HCT116 (cell line): Measurements from ENCODE around the gene GFY. TPM values are rescaled to one million over a fixed set of nuclear protein-coding genes. Genes with fewer than 3 reads are reported as not detected.

Experiments used
- ATAC-seq: fragments of 200-7000 bp; cut with Tn5 transposase; 2 replicates; pipeline ENCODE4 v1.9.1; 2020; ENCODE audit warnings: mild to moderate bottlenecking, moderate library complexity
- BruUV-seq: library from RNA; stranded (reverse); fragments of 400-500 nt; replicated peaks from 2 replicates; lab custom pipeline; 2021; lab: Mats Ljungman, UMichigan
- CTCF ChIA-PET: fragments of 300-600 bp; sonication (Branson Sonifier 250); formaldehyde crosslinking; loops from one replicate; lab custom pipeline; 2021; ENCODE audit warnings: antibody characterized with exemption; lab: Charles Lee
- POLR2A ChIA-PET: fragments of 300-600, 350-600 bp; sonication (Branson Sonifier 250); formaldehyde crosslinking; loops from one replicate; lab custom pipeline; 2021; ENCODE audit warnings: antibody characterized with exemption; lab: Charles Lee
- RAD21 ChIA-PET, 2 experiments: fragments of 300-600 bp; sonication (Branson Sonifier 250); formaldehyde crosslinking; loops; one replicate each; lab custom pipeline; 2023; ENCODE audit warnings: low total read pairs in 2 of 2; ENCODE audit not compliant: uncharacterized antibody in 2 of 2, unreplicated experiment in 2 of 2, low non-redundant PET in 1 of 2; lab: Charles Lee
- DNase-seq: peaks from one replicate; pipeline ENCODE4 v3.0.0-alpha.2; 2010; ENCODE audit warnings: low read depth, low spot score
- H2AFZ ChIP-seq: fragments of 200-600 bp; shearing (Covaris generic), sonication (generic); 2 replicates; pipeline ENCODE4 v1.6.1; 2017; ENCODE audit warnings: low read depth, mixed run types, mixed read lengths, antibody characterized with exemption, low read length; ENCODE audit not compliant: poor library complexity, severe bottlenecking
- H3K27ac ChIP-seq: 2 replicates; pipeline ENCODE4 v1.5.1; 2012; ENCODE audit warnings: low read depth, low read length
- H3K27me3 ChIP-seq: fragments of 200-600 bp; sonication (generic); 2 replicates; pipeline ENCODE4 v1.6.1; 2016; ENCODE audit warnings: mixed run types, low read length, mixed read lengths; ENCODE audit not compliant: insufficient read depth
- H3K36me3 ChIP-seq, 2 experiments: fragments of 200-500 bp in 1 of 2; fragments of 200-600 bp in 1 of 2; sonication (Bioruptor generic) in 1 of 2; sonication (generic) in 1 of 2; 2 replicates each; pipeline versions ENCODE4 v1.5.1 to v1.6.1; 2014 to 2016; ENCODE audit warnings: low read length in 2 of 2, inconsistent platforms in 1 of 2, mixed read lengths in 1 of 2, mixed run types in 1 of 2; ENCODE audit not compliant: insufficient read depth in 2 of 2, control insufficient read depth in 1 of 2
- H3K4me1 ChIP-seq, 2 experiments: fragments of 200-600 bp in 1 of 2; sonication (generic) in 1 of 2; 2 replicates each; pipeline versions ENCODE4 v1.5.1 to v1.6.1; 2012 to 2017; ENCODE audit warnings: low read length in 2 of 2, inconsistent platforms in 1 of 2, mild to moderate bottlenecking in 1 of 2, mixed read lengths in 1 of 2, mixed run types in 1 of 2, moderate library complexity in 1 of 2; ENCODE audit not compliant: insufficient read depth in 2 of 2, control insufficient read depth in 1 of 2
- H3K4me2 ChIP-seq: fragments of 200-600 bp; sonication (generic); 2 replicates; pipeline ENCODE4 v1.6.1; 2017; ENCODE audit warnings: mixed run types, low read length, mixed read lengths
- H3K4me3 ChIP-seq, 2 experiments: fragments of 200-600 bp in 1 of 2; sonication (generic) in 1 of 2; replicated peaks in 1 of 2; 2 replicates each; pipeline ENCODE4 v1.5.1; 2011 to 2016; ENCODE audit warnings: low read length in 2 of 2, control low read depth in 1 of 2, low read depth in 1 of 2, mild to moderate bottlenecking in 1 of 2, mixed read lengths in 1 of 2, mixed run types in 1 of 2
- H3K79me2 ChIP-seq: fragments of 200-600 bp; sonication (generic); 2 replicates; pipeline ENCODE4 v1.6.1; 2017; ENCODE audit warnings: mild to moderate bottlenecking, mixed run types, low read length, moderate library complexity, mixed read lengths; ENCODE audit not compliant: insufficient read depth
- H3K9ac ChIP-seq: fragments of 200-600 bp; sonication (generic); 2 replicates; pipeline ENCODE4 v1.6.1; 2016; ENCODE audit warnings: low read length, mixed read lengths
- H3K9me2 ChIP-seq: fragments of 200-600 bp; sonication (generic), shearing (Covaris generic); 2 replicates; pipeline ENCODE4 v1.6.1; 2017; ENCODE audit warnings: mixed run types, mild to moderate bottlenecking, moderate library complexity; ENCODE audit not compliant: insufficient read depth
- H3K9me3 ChIP-seq, 2 experiments: fragments of 200-500 bp in 1 of 2; fragments of 200-600 bp in 1 of 2; sonication (Bioruptor generic) in 1 of 2; sonication (generic) in 1 of 2; 2 replicates each; pipeline ENCODE4 v1.6.1; 2014 to 2017; ENCODE audit warnings: low read length in 2 of 2, mixed read lengths in 2 of 2, inconsistent platforms in 1 of 2, low read depth in 1 of 2, mild to moderate bottlenecking in 1 of 2, mixed run types in 1 of 2, moderate library complexity in 1 of 2; ENCODE audit not compliant: control insufficient read depth in 1 of 2, insufficient read depth in 1 of 2
- H4K20me1 ChIP-seq: fragments of 200-600 bp; sonication (generic), shearing (Covaris generic); 2 replicates; pipeline ENCODE4 v1.6.1; 2017; ENCODE audit warnings: mixed run types, mild to moderate bottlenecking, moderate library complexity; ENCODE audit not compliant: insufficient read depth
- ATF3 ChIP-seq: IDR thresholded peaks from 2 replicates; pipeline ENCODE4 v1.6.1; 2012
- CBX3 ChIP-seq: IDR thresholded peaks from 2 replicates; pipeline ENCODE4 v1.6.1; 2012; ENCODE audit warnings: low read depth
- CTCF ChIP-seq, 3 experiments: fragments of 200-600 bp in 1 of 3; sonication (generic) in 1 of 3; IDR thresholded peaks in 2 of 3; conservative IDR thresholded peaks in 1 of 3; 2 replicates each; pipeline ENCODE4 v1.5.1; 2012 to 2017; ENCODE audit warnings: low read depth in 2 of 3, low read length in 2 of 3, antibody characterized with exemption in 1 of 3, borderline replicate concordance in 1 of 3, control low read depth in 1 of 3, mild to moderate bottlenecking in 1 of 3, mixed read lengths in 1 of 3, mixed run types in 1 of 3, moderate library complexity in 1 of 3; ENCODE audit not compliant: insufficient read depth in 1 of 3
- EGR1 ChIP-seq: IDR thresholded peaks from 2 replicates; pipeline ENCODE4 v1.6.1; 2012; ENCODE audit warnings: low read depth
- ELF1 ChIP-seq: IDR thresholded peaks from 2 replicates; pipeline ENCODE4 v1.6.1; 2012; ENCODE audit warnings: low read depth, borderline replicate concordance
- EZH2 ChIP-seq: fragments of 200-600 bp; sonication (generic); IDR thresholded peaks from 2 replicates; pipeline ENCODE4 v1.6.1; 2017; ENCODE audit warnings: antibody characterized with exemption, mixed run types
- EZH2phosphoT487 ChIP-seq: fragments of 200-600 bp; IDR thresholded peaks from 2 replicates; pipeline ENCODE4 v1.6.1; 2018; ENCODE audit warnings: antibody characterized with exemption, borderline replicate concordance
- JUND ChIP-seq: IDR thresholded peaks from 2 replicates; pipeline ENCODE4 v1.6.1; 2012
- MAX ChIP-seq: IDR thresholded peaks from 2 replicates; pipeline ENCODE4 v1.6.1; 2012
- POLR2A ChIP-seq: IDR thresholded peaks from 2 replicates; pipeline ENCODE4 v1.7.0; 2011; ENCODE audit warnings: borderline replicate concordance; ENCODE audit not compliant: insufficient read depth, insufficient read length; ENCODE audit errors: extremely low read depth
- RAD21 ChIP-seq: IDR thresholded peaks from 2 replicates; pipeline ENCODE4 v1.6.1; 2012; ENCODE audit warnings: low read depth, mild to moderate bottlenecking
- REST ChIP-seq: IDR thresholded peaks from 2 replicates; pipeline ENCODE4 v1.6.1; 2012; ENCODE audit warnings: low read depth
- SIN3A ChIP-seq: IDR thresholded peaks from 2 replicates; pipeline ENCODE4 v1.6.1; 2012; ENCODE audit warnings: low read depth
- SP1 ChIP-seq: IDR thresholded peaks from 2 replicates; pipeline ENCODE4 v1.6.1; 2012; ENCODE audit warnings: low read depth
- TCF7L2 ChIP-seq: IDR thresholded peaks from 2 replicates; pipeline ENCODE4 v1.7.0; 2011; ENCODE audit warnings: borderline replicate concordance, inconsistent platforms; ENCODE audit not compliant: insufficient read depth, insufficient read length; ENCODE audit errors: extremely low read depth
- YY1 ChIP-seq: IDR thresholded peaks from 2 replicates; pipeline ENCODE4 v1.6.1; 2011; ENCODE audit warnings: low read length, low read depth, moderate library complexity, mild to moderate bottlenecking; ENCODE audit not compliant: insufficient replicate concordance; ENCODE audit errors: extremely low read depth
- ZBTB33 ChIP-seq: IDR thresholded peaks from 2 replicates; pipeline ENCODE4 v1.6.1; 2011; ENCODE audit warnings: mild to moderate bottlenecking, low read length, moderate library complexity; ENCODE audit not compliant: insufficient replicate concordance; ENCODE audit errors: extremely low read depth
- ZFX ChIP-seq: fragments of 450-650 bp; IDR thresholded peaks from 2 replicates; pipeline ENCODE4 v1.6.1; 2017
- intact Hi-C: fragments of 100-400 bp; cut with micrococcal nuclease; formaldehyde crosslinking; loops from 2 replicates; pipeline ENCODE4 v1.10.0; 2022
- total RNA-seq: library from RNA; stranded (reverse); gene quantifications from one replicate; pipeline ENCODE4 v1.2.1, GENCODE V29; 2021; ENCODE audit not compliant: unreplicated experiment

The GFY gene
- total RNA-seq, 1 experiment from 2014 or later, result 2.6 TPM

- CTCF ChIA-PET, result no interaction called here
- Histone ChIP-seq H3K27me3 (no peaks in the 10 kb centered on the region), H3K4me2 (no peak overlapping the region), H4K20me1 (no peaks in the 10 kb centered on the region), H3K4me1 (peaks cover 12 to 28% of the 10 kb centered on the region in 2 experiments; a peak in 3 of 4 replicates), H3K36me3 (no peaks in the 10 kb centered on the region), H3K9me2 (no peaks in the 10 kb centered on the region), H3K9me3 (no peaks in the 10 kb centered on the region), H3K27ac (no peak overlapping the region), H3K79me2 (no peaks in the 10 kb centered on the region), H3K4me3 (no peak overlapping the region), H3K9ac (no peak overlapping the region), H2AFZ (no peak overlapping the region)
- ATAC-seq, result no peak
- no peak for TF ChIP-seq EZH2phosphoT487
- no peak for TF ChIP-seq ELF1
- no peak for TF ChIP-seq POLR2A
- no peak for TF ChIP-seq YY1
- TF ChIP-seq CTCF (IDR thresholded peaks at IDR 0.05 in 2 of 3, conservative IDR thresholded peaks at IDR 0.05 in 1 of 3; ENCODE audit: borderline replicate concordance in 1 of 3, insufficient read depth in 1 of 3, low read depth in 2 of 3, low read length in 2 of 3), result no peak
- no peak for TF ChIP-seq TCF7L2
- TF ChIP-seq MAX, result no peak
- TF ChIP-seq SP1, result no peak
- TF ChIP-seq REST, result no peak
- no peak for TF ChIP-seq RAD21
- TF ChIP-seq JUND, result no peak
- no peak for TF ChIP-seq ATF3
- no peak for TF ChIP-seq SIN3A
- TF ChIP-seq EZH2, result no peak
- TF ChIP-seq ZFX, result no peak
- TF ChIP-seq EGR1, result no peak
- TF ChIP-seq ZBTB33, result no peak
- no peak for TF ChIP-seq CBX3
- RAD21 ChIA-PET, result no interaction called here
- no TSS peak for BruUV-seq
- no peak for DNase-seq
- intact Hi-C loops, result no loop called here
- POLR2A ChIA-PET, result no interaction called here
Measured at GRCh38 chr19:49407079-49407478, 18.1 kb upstream of the GFY start.
